CD14-positive monocyte (primary cell): ENCODE data around the gene CMTM2. TPM values are rescaled to one million over a fixed set of nuclear protein-coding genes. Genes with fewer than 3 reads are reported as not detected.

Source experiments
- DNase-seq, 3 donors: peaks; one replicate each; pipeline ENCODE4 v3.0.0-alpha.2; 2011 to 2022
- H2AFZ ChIP-seq: 2 replicates; pipeline ENCODE4 v1.6.0; 2012; ENCODE audit warnings: mild to moderate bottlenecking, low read depth, low read length, inconsistent platforms; ENCODE audit not compliant: insufficient read depth, poor library complexity, severe bottlenecking
- H3K27ac ChIP-seq, 2 donors: 1 replicate in 1 of 2; 2 replicates in 1 of 2; pipeline ENCODE4 v1.5.1; 2012 to 2013; ENCODE audit warnings: low read length in 2 of 2, control low read depth in 1 of 2, inconsistent platforms in 1 of 2, low read depth in 1 of 2, mild to moderate bottlenecking in 1 of 2
- H3K27me3 ChIP-seq, 2 donors: one replicate each; pipeline versions ENCODE4 v1.6.0 to v1.6.1; 2011 to 2013; ENCODE audit warnings: low read length in 2 of 2; ENCODE audit not compliant: control insufficient read depth in 2 of 2, insufficient read depth in 2 of 2
- H3K36me3 ChIP-seq, 2 donors: replicated peaks in 1 of 2; 1 replicate in 1 of 2; 2 replicates in 1 of 2; pipeline versions ENCODE4 v1.5.1 to v1.6.1; 2012 to 2013; ENCODE audit warnings: low read length in 2 of 2, control low read depth in 1 of 2, inconsistent platforms in 1 of 2, mild to moderate bottlenecking in 1 of 2; ENCODE audit not compliant: insufficient read depth in 2 of 2, control insufficient read depth in 1 of 2
- H3K4me1 ChIP-seq, 2 donors: 1 replicate in 1 of 2; 2 replicates in 1 of 2; pipeline versions ENCODE4 v1.5.1 to v1.6.1; 2012 to 2013; ENCODE audit warnings: low read length in 2 of 2, control low read depth in 1 of 2, inconsistent platforms in 1 of 2, mild to moderate bottlenecking in 1 of 2, moderate library complexity in 1 of 2; ENCODE audit not compliant: insufficient read depth in 2 of 2, control insufficient read depth in 1 of 2
- H3K4me2 ChIP-seq: replicated peaks from 2 replicates; pipeline ENCODE3; 2012; ENCODE audit warnings: low read length, moderate library complexity, mild to moderate bottlenecking; ENCODE audit not compliant: poor library complexity, severe bottlenecking; ENCODE audit errors: extremely low read depth
- H3K4me3 ChIP-seq, 3 experiments: fragments of 200-600 bp in 1 of 3; sonication (generic) in 1 of 3; replicated peaks in 1 of 3; 1 replicate in 2 of 3; 2 replicates in 1 of 3; pipeline ENCODE4 v1.5.1; 2011 to 2013; ENCODE audit warnings: low read length in 3 of 3, mild to moderate bottlenecking in 3 of 3, control low read depth in 2 of 3, low read depth in 2 of 3, inconsistent platforms in 1 of 3, moderate library complexity in 1 of 3
- H3K79me2 ChIP-seq: 2 replicates; pipeline ENCODE4 v1.6.0; 2012; ENCODE audit warnings: mild to moderate bottlenecking, control low read depth, inconsistent platforms, low read length, moderate library complexity; ENCODE audit not compliant: insufficient read depth
- H3K9ac ChIP-seq: 2 replicates; pipeline ENCODE4 v1.6.0; 2017; ENCODE audit warnings: low read length, mild to moderate bottlenecking; ENCODE audit not compliant: insufficient read depth, poor library complexity, severe bottlenecking
- H3K9me3 ChIP-seq, 2 donors: replicated peaks in 1 of 2; 1 replicate in 1 of 2; 2 replicates in 1 of 2; pipeline versions ENCODE4 v1.5.1 to v1.6.1; 2012 to 2013; ENCODE audit warnings: low read length in 2 of 2, control low read depth in 1 of 2; ENCODE audit not compliant: control insufficient read depth in 1 of 2, insufficient read depth in 1 of 2
- H4K20me1 ChIP-seq: 2 replicates; pipeline ENCODE4 v1.6.0; 2012; ENCODE audit warnings: mild to moderate bottlenecking, low read length, control low read depth, moderate library complexity; ENCODE audit not compliant: insufficient read depth
- H3K27ac Mint-ChIP-seq, 7 donors: one replicate each; pipeline ENCODE4 v1.8.0; 2020; ENCODE audit warnings: mild to moderate bottlenecking in 7 of 7, mixed read lengths in 7 of 7, moderate library complexity in 6 of 7, inconsistent platforms in 2 of 7
- H3K27me3 Mint-ChIP-seq, 3 donors: one replicate each; pipeline ENCODE4 v1.8.0; 2021 to 2022; ENCODE audit warnings: low read depth in 3 of 3, mild to moderate bottlenecking in 3 of 3, mixed read lengths in 3 of 3, moderate library complexity in 3 of 3, inconsistent platforms in 1 of 3
- H3K36me3 Mint-ChIP-seq, 2 donors: one replicate each; pipeline ENCODE4 v1.8.0; 2020; ENCODE audit warnings: mixed read lengths in 2 of 2, inconsistent platforms in 1 of 2, mild to moderate bottlenecking in 1 of 2
- H3K4me1 Mint-ChIP-seq: one replicate; pipeline ENCODE4 v1.8.0; 2020; ENCODE audit warnings: mild to moderate bottlenecking, mixed read lengths
- H3K4me3 Mint-ChIP-seq, 2 donors: one replicate each; pipeline ENCODE4 v1.8.0; 2020; ENCODE audit warnings: mild to moderate bottlenecking in 2 of 2, mixed read lengths in 2 of 2, moderate library complexity in 1 of 2
- H3K9me3 Mint-ChIP-seq, 7 donors: one replicate each; pipeline ENCODE4 v1.8.0; 2020 to 2022; ENCODE audit warnings: mixed read lengths in 7 of 7, mild to moderate bottlenecking in 6 of 7, moderate library complexity in 6 of 7, inconsistent platforms in 2 of 7
- CTCF ChIP-seq: fragments of 200-600 bp; IDR thresholded peaks from one replicate; pipeline ENCODE4 v1.8.0; 2022; ENCODE audit warnings: antibody characterized with exemption, mild to moderate bottlenecking
- WGBS: methylation state at CpG from one replicate; pipeline ENCODE4 v1.1.5; 2013; ENCODE audit warnings: missing lambda C conversion rate; ENCODE audit not compliant: insufficient coverage; 5-methylcytosine and 5-hydroxymethylcytosine counted together
- intact Hi-C, 2 donors: fragments of 100-400 bp; cut with micrococcal nuclease; formaldehyde crosslinking; loops; one replicate each; pipeline versions ENCODE4 v1.15.0 to v1.15.1; 2023
- polyA plus RNA-seq, 3 donors: library from polyadenylated mRNA; depleted of rRNA in 1 of 3; unstranded in 2 of 3; stranded (reverse) in 1 of 3; fragments of 300-500 nt in 2 of 3; fragments of >200 nt in 1 of 3; fragmentation: Illumina TruSeq in 2 of 3; gene quantifications; 1 replicate in 2 of 3; 2 replicates in 1 of 3; pipeline ENCODE4 v1.2.3, GENCODE V29; 2012 to 2021

Gene CMTM2
- polyA plus RNA-seq, 3 donors, result 11.0 to 41.6 (median 39.1) TPM

- H3K27ac ChIP-seq, result peak overlapping the region; percentile 54 to 86
- Mint-ChIP-seq H3K4me1 (peaks cover 76% of the 10 kb centered on the region), H3K4me3 (peak overlapping the region; percentile 85 to 95), H3K27me3 (no peaks in the 10 kb centered on the region), H3K9me3 (no peaks in the 10 kb centered on the region), H3K27ac (peak overlapping the region; percentile 80 to 94 (median 89)), H3K36me3 (peaks cover 28 to 41% of the 10 kb centered on the region in 2 donors)
- H3K4me2 ChIP-seq, result peak overlapping the region; percentile 88
- H3K4me3 ChIP-seq, result peak overlapping the region in 1 of 3 experiments; percentile 90
- WGBS, result 64% methylated on average over 4 of the region's 4 CpGs
- peaks cover 44% of the 10 kb centered on the region for H3K79me2 ChIP-seq
- DNase-seq, result no peak
- no peaks in the 10 kb centered on the region for H3K9me3 ChIP-seq
- intact Hi-C loops, result loop anchor here in 1 of 2 donors (5.0 kb wide), 1 partner anchor 39 kb away; no protein-coding TSS in a partner anchor
- H3K9ac ChIP-seq, result peak overlapping the region; percentile 86
- peaks cover 0 to 5% of the 10 kb centered on the region in 2 donors for H3K36me3 ChIP-seq
- H2AFZ ChIP-seq, result peak overlapping the region; percentile 84
- no peak for TF ChIP-seq CTCF
- no peaks in the 10 kb centered on the region for H4K20me1 ChIP-seq
- H3K4me1 ChIP-seq, result peaks cover 75 to 83% of the 10 kb centered on the region in 2 donors
- H3K27me3 ChIP-seq, result no peaks in the 10 kb centered on the region
Measured at GRCh38 chr16:66548068-66548467, 31.2 kb upstream of the CMTM2 start.

GRCh38 chr16:66548868-66549267, 30.4 kb upstream of the CMTM2 start:
- H3K4me3 ChIP-seq, result peak overlapping the region; percentile 70 to 90 (median 80)
- H3K9ac ChIP-seq, result peak overlapping the region; percentile 86
- TF ChIP-seq CTCF, result no peak
- Mint-ChIP-seq H3K4me3 (peak overlapping the region; percentile 85 to 95), H3K27me3 (no peaks in the 10 kb centered on the region), H3K9me3 (no peaks in the 10 kb centered on the region), H3K4me1 (peaks cover 78% of the 10 kb centered on the region), H3K36me3 (peaks cover 32 to 36% of the 10 kb centered on the region in 2 donors), H3K27ac (peak overlapping the region; percentile 80 to 94 (median 89))
- no peaks in the 10 kb centered on the region for H3K9me3 ChIP-seq
- peaks cover 6% of the 10 kb centered on the region for H4K20me1 ChIP-seq
- peaks cover 72 to 83% of the 10 kb centered on the region in 2 donors for H3K4me1 ChIP-seq
- peak overlapping the region; percentile 88 for H3K4me2 ChIP-seq
- H3K36me3 ChIP-seq, result peaks cover 0 to 5% of the 10 kb centered on the region in 2 donors
- 83% methylated on average over 9 of the region's 9 CpGs for WGBS
- peak overlapping the region; percentile 85 to 86 for H3K27ac ChIP-seq
- DNase-seq, result no peak
- no peaks in the 10 kb centered on the region for H3K27me3 ChIP-seq
- peaks cover 49% of the 10 kb centered on the region for H3K79me2 ChIP-seq
- peak overlapping the region; percentile 84 for H2AFZ ChIP-seq
- intact Hi-C loops, result loop anchor here in 1 of 2 donors (5.0 kb wide), 1 partner anchor 38 kb away; no protein-coding TSS in a partner anchor
